MG63 (cell line): ENCODE results near the gene HIPK1. TPM values are rescaled to one million over a fixed set of nuclear protein-coding genes. Genes with fewer than 3 reads are reported as not detected.

Source experiments
- DNase-seq: peaks from one replicate; pipeline ENCODE4 v3.0.0-alpha.2; 2020
- H3K27me3 ChIP-seq: fragments of 250-450 bp; sonication (Bioruptor Pico); 2 replicates; pipeline ENCODE4 v1.5.1; 2020; ENCODE audit warnings: mild to moderate bottlenecking, moderate library complexity
- H3K36me3 ChIP-seq: fragments of 250-450 bp; sonication (Bioruptor Pico); 2 replicates; pipeline ENCODE4 v1.5.1; 2020; ENCODE audit warnings: mild to moderate bottlenecking, moderate library complexity
- H3K4me3 ChIP-seq: fragments of 250-450 bp; sonication (Bioruptor Pico); 2 replicates; pipeline ENCODE4 v1.5.1; 2020; ENCODE audit warnings: mild to moderate bottlenecking, moderate library complexity
- H3K9me3 ChIP-seq: fragments of 250-450 bp; sonication (Bioruptor Pico); 2 replicates; pipeline ENCODE4 v1.5.1; 2020; ENCODE audit warnings: mild to moderate bottlenecking, moderate library complexity
- total RNA-seq: library from RNA; depleted of rRNA; stranded (reverse); fragments of >200 nt; shearing (Covaris generic); gene quantifications from 2 replicates; pipeline ENCODE4 v1.2.3, GENCODE V29; 2014; ENCODE audit warnings: low replicate concordance

The HIPK1 gene
- total RNA-seq, 1 experiment from 2014 or later, result 8.5 TPM

DNA sequence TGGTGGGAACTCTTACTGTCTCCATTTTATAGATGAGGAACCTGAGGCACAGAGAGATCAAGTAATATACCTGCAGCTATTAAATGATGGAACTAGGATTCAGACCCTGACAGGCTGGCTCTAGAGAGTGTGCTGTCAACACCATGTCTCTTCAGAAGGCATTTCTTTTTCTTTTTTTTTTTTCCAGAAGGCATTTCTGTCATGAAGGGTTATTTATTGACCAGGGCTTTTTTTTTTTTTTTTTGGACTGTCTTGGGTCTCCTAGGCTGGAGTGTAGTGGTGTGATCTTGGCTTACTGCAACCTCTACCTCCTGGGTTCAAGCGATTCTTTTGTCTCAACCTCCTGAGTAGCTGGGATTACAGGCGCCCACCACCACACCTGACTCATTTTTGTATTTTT is 22.6 kb downstream of the HIPK1 start:
- no peak overlapping the region for H3K4me3 ChIP-seq
- no peaks in the 10 kb centered on the region for H3K9me3 ChIP-seq
- no peaks in the 10 kb centered on the region for H3K27me3 ChIP-seq
- no peak for DNase-seq
- H3K36me3 ChIP-seq, result peaks cover 25% of the 10 kb centered on the region

DNA sequence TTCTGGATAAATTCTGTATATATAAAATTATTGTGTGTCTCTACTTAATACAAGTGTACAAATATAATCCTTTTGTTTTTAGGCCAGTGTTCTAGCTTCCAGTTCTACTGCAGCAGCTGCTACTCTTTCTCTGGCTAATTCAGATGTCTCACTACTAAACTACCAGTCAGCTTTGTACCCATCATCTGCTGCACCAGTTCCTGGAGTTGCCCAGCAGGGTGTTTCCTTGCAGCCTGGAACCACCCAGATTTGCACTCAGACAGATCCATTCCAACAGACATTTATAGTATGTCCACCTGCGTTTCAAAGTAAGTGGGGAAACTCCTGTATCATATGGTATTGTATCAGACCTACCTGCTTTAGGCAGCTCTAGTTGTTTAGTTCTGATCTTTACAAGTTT is 28.9 kb downstream of the HIPK1 start:
- no peaks in the 10 kb centered on the region for H3K9me3 ChIP-seq
- no peak overlapping the region for H3K4me3 ChIP-seq
- DNase-seq, result no peak
- no peaks in the 10 kb centered on the region for H3K27me3 ChIP-seq
- peaks cover 50% of the 10 kb centered on the region for H3K36me3 ChIP-seq

DNA sequence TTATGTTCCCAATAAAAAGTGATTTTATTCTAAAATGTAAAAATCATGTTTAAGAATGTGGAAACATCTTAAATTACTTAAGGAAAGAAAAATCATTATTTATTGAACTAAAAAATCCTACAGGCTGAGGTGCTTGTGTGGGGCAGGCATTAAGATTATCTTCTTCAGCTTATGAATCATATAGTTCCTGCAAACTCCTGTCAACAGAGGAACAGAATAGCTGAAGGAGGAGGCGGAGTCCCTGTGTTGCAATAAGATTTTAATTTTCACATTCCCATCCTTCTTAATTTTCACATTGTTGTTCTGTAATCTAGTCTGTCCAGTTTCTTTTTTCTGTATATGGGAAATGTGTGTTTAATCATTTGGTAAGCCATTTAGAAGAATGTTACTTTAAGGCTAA is 29.6 kb downstream of the HIPK1 start:
- Histone ChIP-seq H3K4me3 (no peak overlapping the region), H3K36me3 (peaks cover 53% of the 10 kb centered on the region), H3K9me3 (no peaks in the 10 kb centered on the region), H3K27me3 (no peaks in the 10 kb centered on the region)
- DNase-seq, result no peak

DNA sequence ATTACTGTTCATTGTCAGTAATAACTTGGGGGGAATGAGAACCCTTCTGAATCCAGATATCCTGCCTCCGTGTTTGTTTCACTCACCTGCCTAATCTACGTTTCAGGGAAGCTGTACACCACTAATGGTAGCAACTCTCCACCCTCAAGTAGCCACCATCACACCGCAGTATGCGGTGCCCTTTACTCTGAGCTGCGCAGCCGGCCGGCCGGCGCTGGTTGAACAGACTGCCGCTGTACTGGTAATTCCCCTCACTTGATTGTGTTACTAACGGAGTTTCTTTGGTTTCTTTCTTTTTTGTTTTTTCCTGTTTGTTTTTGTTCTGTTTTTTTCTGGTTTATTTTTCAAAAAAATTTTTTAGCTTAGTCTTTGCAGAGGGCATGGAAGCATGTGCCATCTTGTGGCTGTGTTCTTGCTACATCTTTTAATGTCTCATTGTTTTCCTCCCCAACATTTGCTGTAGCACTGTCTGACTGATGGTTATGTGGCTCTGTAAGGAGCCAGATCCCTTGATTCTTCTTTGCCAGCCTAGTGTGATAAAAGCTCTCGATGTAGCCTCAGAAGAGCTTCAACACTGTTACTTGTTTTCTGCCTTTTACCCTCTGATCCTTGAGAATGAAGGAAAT is 34.3 kb downstream of the HIPK1 start:
- DNase-seq, result no peak
- Histone ChIP-seq H3K27me3 (no peaks in the 10 kb centered on the region), H3K36me3 (peaks cover 62% of the 10 kb centered on the region)

DNA sequence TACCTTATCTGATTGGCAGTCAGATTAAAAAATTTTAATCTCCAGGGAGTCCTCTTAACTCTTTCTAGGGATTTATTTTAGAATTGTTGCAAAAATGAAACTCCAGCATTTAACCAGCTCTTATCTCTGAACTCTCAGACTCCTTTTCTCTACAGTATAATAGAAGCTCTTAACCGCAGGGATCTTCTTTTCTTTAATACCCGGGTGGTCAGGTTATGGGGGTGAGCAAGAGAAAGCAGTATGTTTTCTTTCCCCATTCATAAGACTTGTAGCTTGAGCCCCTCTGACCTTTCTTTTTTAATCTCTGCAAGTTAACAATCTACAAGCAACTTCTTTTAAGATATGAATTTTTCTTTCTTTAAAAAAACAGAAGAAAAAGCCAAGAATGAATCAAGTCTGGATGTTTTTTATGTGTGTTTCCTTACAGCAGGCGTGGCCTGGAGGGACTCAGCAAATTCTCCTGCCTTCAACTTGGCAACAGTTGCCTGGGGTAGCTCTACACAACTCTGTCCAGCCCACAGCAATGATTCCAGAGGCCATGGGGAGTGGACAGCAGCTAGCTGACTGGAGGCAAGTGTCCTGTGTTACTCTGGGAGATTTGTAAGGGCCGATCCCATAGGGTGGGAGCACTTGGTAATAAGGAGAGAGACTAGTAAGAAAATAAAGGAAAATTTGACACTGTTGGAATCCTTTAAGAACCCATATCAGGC is 36.7 kb downstream of the HIPK1 start:
- Histone ChIP-seq H3K4me3 (no peak overlapping the region), H3K9me3 (no peaks in the 10 kb centered on the region), H3K36me3 (peaks cover 73% of the 10 kb centered on the region), H3K27me3 (no peaks in the 10 kb centered on the region)
- DNase-seq, result no peak

More for the DNA sequence above, 34.3 kb downstream of the HIPK1 start:
- Histone ChIP-seq H3K9me3 (no peaks in the 10 kb centered on the region), H3K4me3 (no peak overlapping the region)

DNA sequence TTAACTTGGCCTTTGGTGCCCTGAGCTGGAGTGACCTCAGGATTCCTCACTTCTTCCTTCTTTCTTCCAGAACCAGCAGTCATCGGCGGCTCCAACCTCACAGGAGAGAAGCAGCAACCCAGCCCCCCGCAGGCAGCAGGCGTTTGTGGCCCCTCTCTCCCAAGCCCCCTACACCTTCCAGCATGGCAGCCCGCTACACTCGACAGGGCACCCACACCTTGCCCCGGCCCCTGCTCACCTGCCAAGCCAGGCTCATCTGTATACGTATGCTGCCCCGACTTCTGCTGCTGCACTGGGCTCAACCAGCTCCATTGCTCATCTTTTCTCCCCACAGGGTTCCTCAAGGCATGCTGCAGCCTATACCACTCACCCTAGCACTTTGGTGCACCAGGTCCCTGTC is 43.8 kb downstream of the HIPK1 start:
- no peaks in the 10 kb centered on the region for H3K27me3 ChIP-seq
- H3K9me3 ChIP-seq, result no peaks in the 10 kb centered on the region
- peaks cover 67% of the 10 kb centered on the region for H3K36me3 ChIP-seq
- H3K4me3 ChIP-seq, result no peak overlapping the region
- DNase-seq, result no peak

DNA sequence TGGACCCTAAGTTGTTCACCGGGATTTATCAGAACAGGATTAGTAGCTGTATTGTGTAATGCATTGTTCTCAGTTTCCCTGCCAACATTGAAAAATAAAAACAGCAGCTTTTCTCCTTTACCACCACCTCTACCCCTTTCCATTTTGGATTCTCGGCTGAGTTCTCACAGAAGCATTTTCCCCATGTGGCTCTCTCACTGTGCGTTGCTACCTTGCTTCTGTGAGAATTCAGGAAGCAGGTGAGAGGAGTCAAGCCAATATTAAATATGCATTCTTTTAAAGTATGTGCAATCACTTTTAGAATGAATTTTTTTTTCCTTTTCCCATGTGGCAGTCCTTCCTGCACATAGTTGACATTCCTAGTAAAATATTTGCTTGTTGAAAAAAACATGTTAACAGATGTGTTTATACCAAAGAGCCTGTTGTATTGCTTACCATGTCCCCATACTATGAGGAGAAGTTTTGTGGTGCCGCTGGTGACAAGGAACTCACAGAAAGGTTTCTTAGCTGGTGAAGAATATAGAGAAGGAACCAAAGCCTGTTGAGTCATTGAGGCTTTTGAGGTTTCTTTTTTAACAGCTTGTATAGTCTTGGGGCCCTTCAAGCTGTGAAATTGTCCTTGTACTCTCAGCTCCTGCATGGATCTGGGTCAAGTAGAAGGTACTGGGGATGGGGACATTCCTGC is 46.2 kb downstream of the HIPK1 start:
- Histone ChIP-seq H3K9me3 (no peaks in the 10 kb centered on the region), H3K27me3 (no peaks in the 10 kb centered on the region), H3K36me3 (peaks cover 43% of the 10 kb centered on the region), H3K4me3 (no peak overlapping the region)
- DNase-seq, result no peak

DNA sequence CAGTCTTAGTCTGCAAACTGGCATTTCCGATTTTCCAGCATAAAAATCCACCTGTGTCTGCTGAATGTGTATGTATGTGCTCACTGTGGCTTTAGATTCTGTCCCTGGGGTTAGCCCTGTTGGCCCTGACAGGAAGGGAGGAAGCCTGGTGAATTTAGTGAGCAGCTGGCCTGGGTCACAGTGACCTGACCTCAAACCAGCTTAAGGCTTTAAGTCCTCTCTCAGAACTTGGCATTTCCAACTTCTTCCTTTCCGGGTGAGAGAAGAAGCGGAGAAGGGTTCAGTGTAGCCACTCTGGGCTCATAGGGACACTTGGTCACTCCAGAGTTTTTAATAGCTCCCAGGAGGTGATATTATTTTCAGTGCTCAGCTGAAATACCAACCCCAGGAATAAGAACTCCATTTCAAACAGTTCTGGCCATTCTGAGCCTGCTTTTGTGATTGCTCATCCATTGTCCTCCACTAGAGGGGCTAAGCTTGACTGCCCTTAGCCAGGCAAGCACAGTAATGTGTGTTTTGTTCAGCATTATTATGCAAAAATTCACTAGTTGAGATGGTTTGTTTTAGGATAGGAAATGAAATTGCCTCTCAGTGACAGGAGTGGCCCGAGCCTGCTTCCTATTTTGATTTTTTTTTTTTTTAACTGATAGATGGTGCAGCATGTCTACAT is 47.6 kb downstream of the HIPK1 start:
- Histone ChIP-seq H3K36me3 (peaks cover 29% of the 10 kb centered on the region), H3K9me3 (no peaks in the 10 kb centered on the region), H3K27me3 (no peaks in the 10 kb centered on the region), H3K4me3 (no peak overlapping the region)
- no peak for DNase-seq

DNA sequence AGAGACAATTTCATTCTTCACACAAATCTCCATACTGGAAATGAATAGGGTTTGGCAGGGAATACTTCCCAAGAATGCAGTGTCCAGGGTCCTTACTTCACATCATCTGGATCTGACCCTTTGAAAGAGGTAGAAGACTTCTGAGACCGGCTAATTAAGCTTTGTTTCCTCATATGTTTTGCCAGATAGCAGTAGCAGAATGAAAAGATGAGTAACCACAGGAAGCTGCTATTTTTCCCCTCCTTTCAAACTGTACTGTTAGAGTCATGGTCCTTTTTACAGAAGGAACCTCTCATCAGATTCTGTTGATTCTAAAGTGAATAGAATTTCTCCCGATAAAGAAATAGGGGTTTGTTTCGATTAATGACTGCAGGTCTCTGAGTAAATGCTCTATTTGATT is 48.8 kb downstream of the HIPK1 start:
- Histone ChIP-seq H3K4me3 (no peak overlapping the region), H3K36me3 (peaks cover 18% of the 10 kb centered on the region), H3K27me3 (no peaks in the 10 kb centered on the region), H3K9me3 (no peaks in the 10 kb centered on the region)
- DNase-seq, result no peak

DNA sequence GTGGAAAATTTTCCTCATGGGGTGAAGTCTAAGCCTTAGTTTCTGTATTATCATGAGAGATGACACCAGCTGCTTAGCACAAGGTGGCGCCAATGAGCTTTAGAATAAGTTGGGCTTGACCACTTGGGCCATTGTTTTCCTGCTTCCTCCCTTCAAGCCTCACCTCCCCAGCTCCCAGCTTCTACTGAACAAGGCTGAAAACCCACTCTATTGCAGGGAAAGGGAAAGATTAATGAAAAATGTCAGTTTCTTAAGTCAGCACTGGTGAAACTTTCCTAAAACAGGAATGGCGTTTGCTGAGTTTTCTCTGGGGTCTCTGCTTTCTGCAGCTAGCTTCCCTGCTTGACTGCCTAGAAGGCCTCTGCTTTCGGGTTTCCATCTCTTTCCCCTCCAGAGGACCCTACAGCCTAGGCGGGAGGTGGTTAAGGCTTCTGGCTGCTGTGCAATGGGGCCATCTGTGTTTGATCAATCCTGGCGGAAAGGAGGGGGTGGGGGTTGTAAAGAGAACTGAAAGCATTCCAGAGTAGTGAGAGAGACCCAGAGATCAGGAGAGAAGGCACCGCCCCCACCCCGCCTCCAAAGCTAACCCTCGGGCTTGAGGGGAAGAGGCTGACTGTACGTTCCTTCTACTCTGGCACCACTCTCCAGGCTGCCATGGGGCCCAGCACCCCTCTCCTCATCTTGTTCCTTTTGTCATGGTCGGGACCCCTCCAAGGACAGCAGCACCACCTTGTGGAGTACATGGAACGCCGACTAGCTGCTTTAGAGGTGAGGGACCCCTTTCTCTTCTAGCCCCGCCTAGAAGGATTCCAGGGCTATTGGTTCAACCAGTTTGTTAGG is 50.0 kb downstream of the HIPK1 start, which contains the start of gene OLFML3:
OLFML3 (plus strand) TSS at position 612 of the 840 bp plus-strand sequence; CDS start at position 655, 43 bp downstream.
- peaks cover 8% of the 10 kb centered on the region for H3K36me3 ChIP-seq
- no peaks in the 10 kb centered on the region for H3K27me3 ChIP-seq
- H3K4me3 ChIP-seq, result no peak within 1 kb of the TSS
- H3K9me3 ChIP-seq, result no peaks in the 10 kb centered on the region
- DNase-seq, result peak; percentile 81

DNA sequence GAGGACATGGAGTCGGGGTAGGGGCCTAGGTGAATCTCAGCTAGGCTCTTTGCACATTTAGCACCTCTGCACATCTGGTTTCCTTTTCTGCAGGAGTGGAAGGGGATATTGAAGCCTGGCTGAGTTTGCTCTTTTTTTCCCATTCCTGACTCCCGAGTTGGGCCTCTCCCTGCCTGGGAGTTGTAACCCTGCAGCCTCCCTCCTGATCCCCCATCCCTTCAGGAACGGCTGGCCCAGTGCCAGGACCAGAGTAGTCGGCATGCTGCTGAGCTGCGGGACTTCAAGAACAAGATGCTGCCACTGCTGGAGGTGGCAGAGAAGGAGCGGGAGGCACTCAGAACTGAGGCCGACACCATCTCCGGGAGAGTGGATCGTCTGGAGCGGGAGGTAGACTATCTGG is 51.0 kb downstream of the HIPK1 start:
- H3K4me3 ChIP-seq, result no peak overlapping the region
- H3K36me3 ChIP-seq, result no peaks in the 10 kb centered on the region
- H3K9me3 ChIP-seq, result no peaks in the 10 kb centered on the region
- no peak for DNase-seq
- no peaks in the 10 kb centered on the region for H3K27me3 ChIP-seq

DNA sequence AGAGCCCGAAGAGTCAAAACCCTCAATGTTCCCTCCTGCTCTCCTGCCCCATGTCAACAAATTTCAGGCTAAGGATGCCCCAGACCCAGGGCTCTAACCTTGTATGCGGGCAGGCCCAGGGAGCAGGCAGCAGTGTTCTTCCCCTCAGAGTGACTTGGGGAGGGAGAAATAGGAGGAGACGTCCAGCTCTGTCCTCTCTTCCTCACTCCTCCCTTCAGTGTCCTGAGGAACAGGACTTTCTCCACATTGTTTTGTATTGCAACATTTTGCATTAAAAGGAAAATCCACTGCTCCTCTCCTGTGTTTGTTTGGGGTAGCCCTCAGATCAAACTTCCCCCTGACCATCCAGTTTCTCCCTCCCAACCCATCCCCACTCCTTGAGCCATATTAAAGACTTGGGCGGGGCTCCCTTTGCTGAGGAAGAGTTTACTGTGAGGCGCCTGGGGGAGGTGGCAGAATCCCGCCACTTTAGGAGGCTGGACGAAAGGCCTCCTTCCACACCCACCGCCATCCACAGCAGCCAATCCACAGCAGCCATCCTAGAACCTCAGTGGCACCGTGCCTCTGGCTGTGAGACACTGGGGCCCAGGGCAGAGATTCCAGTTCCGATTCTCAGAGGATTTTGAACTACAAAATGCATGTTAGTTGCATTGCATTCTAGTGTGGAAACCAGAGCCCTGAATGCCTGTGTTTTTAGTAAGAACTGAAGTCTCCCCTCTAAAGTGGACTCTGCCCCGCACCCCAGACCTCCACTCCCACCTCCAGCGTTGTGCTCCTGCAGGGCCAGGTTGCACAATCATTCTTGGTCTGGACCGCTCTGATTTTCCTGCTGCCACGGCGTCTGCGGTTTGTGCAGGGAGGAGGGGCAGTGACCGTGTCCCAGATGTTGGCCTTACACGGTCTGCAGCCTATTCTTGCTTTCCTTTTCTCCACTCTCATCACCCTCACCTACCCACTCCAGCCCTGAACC is 53.1 kb downstream of the HIPK1 start:
- Histone ChIP-seq H3K27me3 (no peaks in the 10 kb centered on the region), H3K9me3 (no peaks in the 10 kb centered on the region), H3K4me3 (no peak overlapping the region), H3K36me3 (no peaks in the 10 kb centered on the region)
- DNase-seq, result peak; percentile 73

DNA sequence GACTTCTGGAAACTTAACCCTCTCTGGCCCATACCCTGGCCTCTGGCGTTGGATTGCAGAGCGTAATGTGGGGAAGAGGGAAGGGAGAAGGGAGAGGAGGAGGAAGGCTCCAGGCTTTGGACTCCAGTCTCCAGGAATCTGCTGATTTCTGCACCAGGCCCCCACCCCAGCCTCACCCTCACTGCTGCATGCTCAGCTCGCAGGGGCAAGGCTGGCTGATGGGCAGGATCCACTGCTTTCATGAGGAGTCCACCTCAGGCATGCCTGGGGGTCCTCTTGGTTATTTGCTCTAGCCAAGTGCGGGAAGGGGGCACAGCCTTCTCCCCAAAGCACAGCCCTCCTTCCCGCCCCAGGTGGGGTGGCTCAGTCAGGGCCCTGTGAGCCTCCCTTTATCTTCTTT is 53.8 kb downstream of the HIPK1 start:
- Histone ChIP-seq H3K9me3 (no peaks in the 10 kb centered on the region), H3K36me3 (no peaks in the 10 kb centered on the region), H3K4me3 (no peak overlapping the region), H3K27me3 (no peaks in the 10 kb centered on the region)
- DNase-seq, result no peak

DNA sequence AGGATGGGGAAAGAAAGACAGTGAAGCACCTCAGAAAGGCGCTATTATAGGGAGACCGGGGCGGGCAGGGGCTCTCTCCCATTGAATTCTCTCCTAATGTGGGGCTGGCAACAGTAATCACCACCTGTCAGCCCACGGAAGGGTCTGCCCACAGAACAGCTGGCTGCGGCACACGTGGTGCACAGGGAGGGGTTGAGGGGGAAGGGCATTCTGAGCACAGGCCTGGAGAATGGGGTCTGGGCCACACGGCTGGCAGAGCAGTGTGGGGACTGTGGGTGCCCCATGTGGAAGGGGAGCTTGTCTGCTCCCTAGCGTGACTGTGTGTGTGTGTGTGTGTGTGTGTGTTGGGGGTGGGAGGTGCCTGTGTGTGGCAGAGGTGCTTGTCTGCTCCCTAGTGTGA is 54.3 kb downstream of the HIPK1 start:
- no peak for DNase-seq
- no peak overlapping the region for H3K4me3 ChIP-seq
- no peaks in the 10 kb centered on the region for H3K9me3 ChIP-seq

DNA sequence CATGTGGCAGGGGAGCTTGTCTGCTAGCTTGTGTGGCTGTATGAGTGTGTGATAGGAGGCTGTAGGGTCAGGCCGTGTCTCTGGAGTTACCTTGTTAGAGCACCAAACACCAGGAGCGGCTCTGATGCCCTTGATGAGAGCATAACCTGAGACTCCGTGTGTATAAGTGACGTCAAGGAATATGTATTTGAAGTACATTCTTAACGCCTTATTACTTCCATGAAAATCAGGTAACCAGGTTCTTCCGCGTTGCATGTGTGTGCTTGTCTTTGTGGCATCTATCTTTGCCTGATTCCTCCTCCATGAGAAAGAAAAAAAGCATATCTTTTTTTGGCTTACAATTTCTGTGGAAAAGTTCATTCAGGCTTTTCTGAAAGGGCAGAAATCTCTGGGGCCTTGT is 54.7 kb downstream of the HIPK1 start:
- H3K4me3 ChIP-seq, result no peak overlapping the region
- DNase-seq, result no peak
- H3K27me3 ChIP-seq, result no peaks in the 10 kb centered on the region
- H3K36me3 ChIP-seq, result no peaks in the 10 kb centered on the region
- H3K9me3 ChIP-seq, result no peaks in the 10 kb centered on the region

More for the DNA sequence above, 54.3 kb downstream of the HIPK1 start:
- H3K27me3 ChIP-seq, result no peaks in the 10 kb centered on the region
- H3K36me3 ChIP-seq, result no peaks in the 10 kb centered on the region
